K562 (cell line): ENCODE measurements around the gene TNRC6B. TPM values are rescaled to one million over a fixed set of nuclear protein-coding genes. Genes with fewer than 3 reads are reported as not detected.

ENCODE experiments used
- ATAC-seq: fragments of 200-7000 bp; cut with Tn5 transposase; 3 replicates; pipeline ENCODE4 v1.9.1; 2020; ENCODE audit warnings: moderate library complexity
- BruUV-seq: library from RNA; stranded (reverse); fragments of 400-500 nt; replicated peaks from 2 replicates; lab custom pipeline; 2021; lab: Mats Ljungman, UMichigan
- CTCF ChIA-PET: fragments of 300-600 bp; formaldehyde crosslinking; extraction: SDS; loops from one replicate; lab custom pipeline; 2021; ENCODE audit warnings: low intra/inter-chr PET ratio; lab: Yijun Ruan, JAX
- POLR2A ChIA-PET: fragments of 300-600, 350-650 bp; sonication (Branson Sonifier 250); formaldehyde crosslinking; extraction: SDS; loops from one replicate; lab custom pipeline; 2021; ENCODE audit warnings: antibody characterized with exemption, inconsistent platforms; lab: Yijun Ruan, JAX
- DNase-seq, 4 experiments: peaks; one replicate each; pipeline versions ENCODE4 v3.0.0 to v3.0.0-alpha.2; 2011 to 2018; ENCODE audit warnings: low spot score in 3 of 4, mixed read lengths in 3 of 4; ENCODE audit errors: extremely low read depth in 1 of 4
- FAIRE-seq: peaks from 2 replicates; lab custom pipeline; 2011; peaks lifted over from hg19 to GRCh38; lab: Jason Lieb, UNC
- H2AFZ ChIP-seq: 2 replicates; pipeline ENCODE4 v1.6.0; 2011; ENCODE audit warnings: low read depth, low read length, control low read depth, inconsistent platforms
- H3K27ac ChIP-seq: fragments of 200-600 bp; 3 replicates; pipeline ENCODE4 v1.8.0; 2011; ENCODE audit warnings: low read depth, mild to moderate bottlenecking, control low read depth, inconsistent platforms, low read length, moderate library complexity, mixed read lengths; ENCODE audit errors: extremely low read depth
- H3K27me3 ChIP-seq, 2 experiments: fragments of 300-600 bp in 1 of 2; 2 replicates in 1 of 2; 3 replicates in 1 of 2; pipeline versions ENCODE4 v1.6.0 to v1.8.0; 2011; ENCODE audit warnings: inconsistent platforms in 2 of 2, low read length in 2 of 2, mild to moderate bottlenecking in 1 of 2, mixed read lengths in 1 of 2, moderate library complexity in 1 of 2; ENCODE audit not compliant: control insufficient read depth in 2 of 2, insufficient read depth in 2 of 2
- H3K36me3 ChIP-seq: fragments of 300-600 bp; 3 replicates; pipeline ENCODE4 v1.8.0; 2011; ENCODE audit warnings: mild to moderate bottlenecking, low read length, inconsistent platforms; ENCODE audit not compliant: control insufficient read depth, insufficient read depth
- H3K4me1 ChIP-seq, 2 experiments: fragments of 200-600 bp in 1 of 2; replicated peaks in 1 of 2; 2 replicates in 1 of 2; 3 replicates in 1 of 2; pipeline versions ENCODE4 v1.5.1 to v1.8.0; 2011; ENCODE audit warnings: inconsistent platforms in 2 of 2, low read length in 2 of 2, mild to moderate bottlenecking in 1 of 2, mixed read lengths in 1 of 2, moderate library complexity in 1 of 2; ENCODE audit not compliant: control insufficient read depth in 2 of 2, insufficient read depth in 2 of 2
- H3K4me2 ChIP-seq: 2 replicates; pipeline ENCODE4 v1.6.1; 2011; ENCODE audit warnings: low read length, control low read depth, inconsistent platforms, mixed read lengths; ENCODE audit not compliant: insufficient read depth
- H3K4me3 ChIP-seq: fragments of 200-600 bp; sonication (generic), shearing (Covaris generic); 2 replicates; pipeline ENCODE4 v1.5.1; 2016; ENCODE audit warnings: control low read depth, inconsistent platforms
- H3K79me2 ChIP-seq: fragments of 200-600 bp; 3 replicates; pipeline ENCODE4 v1.8.0; 2011; ENCODE audit warnings: low read length, inconsistent platforms; ENCODE audit not compliant: control insufficient read depth, insufficient read depth
- H3K9ac ChIP-seq, 2 experiments: 2 replicates each; pipeline versions ENCODE4 v1.6.0 to v1.6.1; 2011; ENCODE audit warnings: low read depth in 2 of 2, low read length in 2 of 2, control low read depth in 1 of 2, inconsistent platforms in 1 of 2, mild to moderate bottlenecking in 1 of 2, mixed read lengths in 1 of 2; ENCODE audit not compliant: insufficient read depth in 1 of 2
- H3K9me1 ChIP-seq: one replicate; pipeline ENCODE4 v1.6.0; 2011; ENCODE audit warnings: inconsistent platforms, mild to moderate bottlenecking, low read length, moderate library complexity; ENCODE audit not compliant: control insufficient read depth, insufficient read depth
- H3K9me3 ChIP-seq: replicated peaks from 2 replicates; pipeline ENCODE4 v1.5.1; 2011; ENCODE audit warnings: low read depth, low read length, inconsistent platforms; ENCODE audit not compliant: control insufficient read depth, insufficient read depth
- H4K20me1 ChIP-seq: replicated peaks from 2 replicates; pipeline ENCODE4 v1.6.1; 2011; ENCODE audit warnings: low read length, inconsistent platforms, mixed read lengths; ENCODE audit not compliant: control insufficient read depth, insufficient read depth
- ARID3A ChIP-seq: IDR thresholded peaks from 2 replicates; pipeline ENCODE4 v1.6.1; 2012; ENCODE audit warnings: low read depth, low read length, improper control_type of control experiment, borderline replicate concordance
- CSDE1 ChIP-seq, 2 experiments: fragments of 450-650 bp; IDR thresholded peaks; 2 replicates each; pipeline ENCODE4 v1.6.1; 2016; ENCODE audit warnings: mild to moderate bottlenecking in 1 of 2
- E2F4 ChIP-seq: sonication (generic); formaldehyde crosslinking; IDR thresholded peaks from 2 replicates; pipeline ENCODE4 v1.8.0; 2022; ENCODE audit warnings: mild to moderate bottlenecking, low read depth, missing genetic modification reagents
- FOXA1 ChIP-seq: fragments of 450-650 bp; IDR thresholded peaks from 2 replicates; pipeline ENCODE4 v1.6.1; 2016; ENCODE audit warnings: mild to moderate bottlenecking, borderline replicate concordance
- FOXM1 ChIP-seq, 2 experiments: fragments of 450-650 bp in 1 of 2; sonication (generic) in 1 of 2; formaldehyde crosslinking in 1 of 2; IDR thresholded peaks; 2 replicates each; pipeline versions ENCODE4 v1.6.1 to v1.9.0; 2017 to 2022; ENCODE audit warnings: low read depth in 2 of 2, mild to moderate bottlenecking in 2 of 2, missing genetic modification reagents in 1 of 2, moderate library complexity in 1 of 2
- LARP7 ChIP-seq: fragments of 450-650 bp; IDR thresholded peaks from 2 replicates; pipeline ENCODE4 v1.6.1; 2016
- MEIS2 ChIP-seq: fragments of 450-650 bp; IDR thresholded peaks from 2 replicates; pipeline ENCODE4 v1.6.1; 2014; ENCODE audit warnings: mild to moderate bottlenecking; ENCODE audit not compliant: partially characterized antibody
- NONO ChIP-seq, 2 experiments: fragments of 200-400 bp in 1 of 2; fragments of 450-650 bp in 1 of 2; formaldehyde crosslinking in 1 of 2; IDR thresholded peaks; 2 replicates each; pipeline ENCODE4 v1.6.1; 2017; ENCODE audit warnings: low read depth in 2 of 2, mild to moderate bottlenecking in 2 of 2, moderate library complexity in 2 of 2, low read length in 1 of 2
- PURB ChIP-seq: sonication (generic); formaldehyde crosslinking; IDR thresholded peaks from 2 replicates; pipeline ENCODE4 v1.9.0; 2021; ENCODE audit warnings: low read depth, mild to moderate bottlenecking, missing genetic modification reagents
- SAFB ChIP-seq: fragments of 200-400 bp; formaldehyde crosslinking; IDR thresholded peaks from 2 replicates; pipeline ENCODE4 v1.6.1; 2017; ENCODE audit warnings: low read depth, low read length, borderline replicate concordance
- SMARCB1 ChIP-seq: IDR thresholded peaks from 2 replicates; pipeline ENCODE4 v1.6.1; 2011; ENCODE audit warnings: improper control_type of control experiment, low read depth; ENCODE audit not compliant: insufficient read length
- SREBF2 ChIP-seq: sonication (generic); formaldehyde crosslinking; IDR thresholded peaks from 2 replicates; pipeline ENCODE4 v1.4.0; 2020; ENCODE audit warnings: mild to moderate bottlenecking, missing genetic modification reagents
- SRSF1 ChIP-seq: fragments of 200-400 bp; formaldehyde crosslinking; IDR thresholded peaks from 2 replicates; pipeline ENCODE4 v1.6.1; 2017; ENCODE audit warnings: mild to moderate bottlenecking, low read depth, low read length, moderate library complexity
- TRIM24 ChIP-seq, 2 experiments: fragments of 450-650 bp; IDR thresholded peaks; 2 replicates each; pipeline ENCODE4 v1.6.1; 2016
- ZBTB26 ChIP-seq: fragments of 450-650 bp; formaldehyde crosslinking; IDR thresholded peaks from 2 replicates; pipeline ENCODE4 v1.4.0; 2022; ENCODE audit warnings: missing genetic modification characterization
- ZNF512 ChIP-seq: IDR thresholded peaks from 2 replicates; pipeline ENCODE4 v1.6.1; 2016; ENCODE audit warnings: missing genetic modification characterization, missing compliant biosample characterization
- WGBS: fragments of 100-300 bp; shearing (Covaris generic); methylation state at CpG from one replicate; pipeline ENCODE4 v1.1.6; 2016; ENCODE audit warnings: low coverage, mixed read lengths; ENCODE audit not compliant: insufficient coverage; ENCODE audit errors: missing lambda C conversion rate; 5-methylcytosine and 5-hydroxymethylcytosine counted together
- in situ Hi-C: fragments of 300-500 bp; cut with MboI; formaldehyde crosslinking; loops from 4 replicates; pipeline ENCODE4 v1.15.0; 2018; ENCODE audit warnings: inconsistent platforms, mixed read lengths
- intact Hi-C: fragments of 100-400 bp; cut with micrococcal nuclease; formaldehyde crosslinking; loops from 2 replicates; pipeline ENCODE4 v1.14.2; 2022
- polyA plus RNA-seq, 8 experiments: library from polyadenylated mRNA; depleted of rRNA in 4 of 8; stranded (reverse) in 5 of 8; unstranded in 3 of 8; fragments of >200 nt; fragmentation: Nextera tagmentation in 2 of 8; fragmentation: Illumina TruSeq in 1 of 8; extraction: Ambion mirVana in 2 of 8; extraction: Trizol in 1 of 8; gene quantifications; 2 replicates each; pipeline versions ENCODE4 v1.2.1 to v1.2.3, GENCODE V29; 2011 to 2014; ENCODE audit warnings: inconsistent platforms in 1 of 8, missing spikeins in 1 of 8
- total RNA-seq, 7 experiments: library from RNA; depleted of rRNA in 6 of 7; stranded (reverse); fragments of >200 nt in 6 of 7; fragmentation: Illumina TruSeq in 2 of 7; extraction: Trizol in 2 of 7; gene quantifications; 2 replicates each; pipeline versions ENCODE4 v1.2.1 to v1.2.3, GENCODE V29; 2011 to 2021; ENCODE audit warnings: low replicate concordance in 1 of 7

Gene TNRC6B
- total and polyA plus RNA-seq, 9 of the 15 experiments (the other 6 are each of a cell fraction or from before 2014, with no cell fraction given): 0.96 to 18.8 (median 10.8) TPM

GRCh38 chr22:40189997-40190396, 12.3 kb downstream of the TNRC6B start:
- CTCF ChIA-PET: no interaction called here
- H3K79me2 ChIP-seq: peaks cover 96% of the 10 kb centered on the region
- peak overlapping the region; percentile 66; the same call in 1 of the 2 replicates for H3K4me2 ChIP-seq
- peaks cover 6% of the 10 kb centered on the region; the same call in 2 of the 3 replicates for H3K36me3 ChIP-seq
- peaks cover 25 to 63% of the 10 kb centered on the region in 2 experiments for H3K4me1 ChIP-seq
- H4K20me1 ChIP-seq: no peaks in the 10 kb centered on the region
- in situ Hi-C loops: loop anchor here (10.0 kb wide), 2 partner anchors 145 to 655 kb away; partner anchors contain the start of gene RPS19BP1
- H3K9me3 ChIP-seq: no peaks in the 10 kb centered on the region
- H3K27me3 ChIP-seq: no peaks in the 10 kb centered on the region
- 0% methylated on average over 1 of the region's 1 CpG for WGBS
- no peak overlapping the region for H2AFZ ChIP-seq
- DNase-seq (peak in 1 of 4 experiments; percentile 16), FAIRE-seq (no peak), ATAC-seq (peak; percentile 14; the same call in 2 of the 3 replicates)
- no peak overlapping the region for H3K4me3 ChIP-seq
- H3K27ac ChIP-seq: no peak overlapping the region
- H3K9ac ChIP-seq: no peak overlapping the region
- POLR2A ChIA-PET: interaction anchor here (0.9 to 4.8 kb wide), 4 partner anchors 11 to 151 kb away, joined by 3 to 58 read pairs (median 3); partner anchors contain the start of gene TNRC6B
- intact Hi-C loops: loop anchor here (5.0 kb wide), 1 partner anchor 148 kb away; no protein-coding TSS in a partner anchor
- BruUV-seq: no TSS peak
- H3K9me1 ChIP-seq: peaks cover 7% of the 10 kb centered on the region
- TF ChIP-seq SREBF2 (CRISPR knock-in tag): no peak
- no peak for TF ChIP-seq E2F4 (CRISPR knock-in tag)
- no peak for TF ChIP-seq FOXM1 (IDR thresholded peaks at IDR 0.05; ENCODE audit: low read depth)
- TF ChIP-seq FOXM1 (CRISPR knock-in tag; IDR thresholded peaks at IDR 0.05; ENCODE audit: low read depth): no peak
- no peak for TF ChIP-seq ZBTB26 (CRISPR knock-in tag)
- no peak for TF ChIP-seq TRIM24 (IDR thresholded peaks at IDR 0.05)
- TF ChIP-seq FOXA1: no peak
- no peak for TF ChIP-seq LARP7
- 0 out of 4 replicates have a peak, but pooled peaks of 1 of the 2 experiments have one; percentile 14 for TF ChIP-seq CSDE1 (IDR thresholded peaks at IDR 0.05)
- no peak for TF ChIP-seq SRSF1
- TF ChIP-seq NONO (IDR thresholded peaks at IDR 0.05; ENCODE audit: low read depth in 2 of 2, low read length in 1 of 2): no peak
- no peak for TF ChIP-seq PURB (CRISPR knock-in tag)
- no peak for TF ChIP-seq ZNF512 (tag)
- no peak for TF ChIP-seq SAFB
- TF ChIP-seq MEIS2: peak; percentile 41
- peak; percentile 46 for TF ChIP-seq SMARCB1
- TF ChIP-seq ARID3A: peak; percentile 42; the same call in 1 of the 2 replicates
